Endothelial cell of umbilical vein (primary cell): Measurements from ENCODE around the gene POLA1. TPM values are rescaled to one million over a fixed set of nuclear protein-coding genes. Genes with fewer than 3 reads are reported as not detected.

Source experiments
- BruUV-seq: library from RNA; stranded (reverse); fragments of 400-500 nt; replicated peaks from 2 replicates; lab custom pipeline; 2021; lab: Mats Ljungman, UMichigan
- CTCF ChIA-PET: fragments of 300-600, 350-600 bp; sonication (Branson Sonifier 250); formaldehyde crosslinking; loops from one replicate; lab custom pipeline; 2021; ENCODE audit warnings: antibody characterized with exemption, inconsistent platforms; lab: Charles Lee
- POLR2A ChIA-PET: fragments of 300-600, 350-600 bp; sonication (Branson Sonifier 250); formaldehyde crosslinking; loops from one replicate; lab custom pipeline; 2021; ENCODE audit warnings: antibody characterized with exemption, inconsistent platforms; lab: Charles Lee
- DNase-seq: peaks from one replicate; pipeline ENCODE4 v3.0.0-alpha.2; 2011; ENCODE audit warnings: low read depth, low spot score
- FAIRE-seq: peaks from 2 replicates; lab custom pipeline; 2011; peaks lifted over from hg19 to GRCh38; lab: Jason Lieb, UNC
- H2AFZ ChIP-seq: 2 replicates; pipeline ENCODE4 v1.6.0; 2012; ENCODE audit warnings: low read depth, low read length, control low read depth, inconsistent platforms
- H3K27ac ChIP-seq: 2 replicates; pipeline ENCODE4 v1.5.1; 2011; ENCODE audit warnings: low read depth, mild to moderate bottlenecking, control low read depth, low read length, moderate library complexity; ENCODE audit not compliant: insufficient read depth
- H3K27me3 ChIP-seq, 2 experiments: 2 replicates each; pipeline versions ENCODE4 v1.6.0 to v1.6.1; 2011; ENCODE audit warnings: low read length in 2 of 2, mixed read lengths in 1 of 2; ENCODE audit not compliant: control insufficient read depth in 2 of 2, insufficient read depth in 2 of 2
- H3K36me3 ChIP-seq, 2 experiments: 2 replicates in 1 of 2; 3 replicates in 1 of 2; pipeline ENCODE4 v1.5.1; 2011; ENCODE audit warnings: low read length in 2 of 2, mild to moderate bottlenecking in 1 of 2, moderate library complexity in 1 of 2; ENCODE audit not compliant: control insufficient read depth in 2 of 2, insufficient read depth in 2 of 2; ENCODE audit errors: extremely low read depth in 1 of 2
- H3K4me1 ChIP-seq: 3 replicates; pipeline ENCODE4 v1.5.1; 2011; ENCODE audit warnings: mild to moderate bottlenecking, low read length; ENCODE audit not compliant: control insufficient read depth, insufficient read depth; ENCODE audit errors: extremely low read depth
- H3K4me2 ChIP-seq: 2 replicates; pipeline ENCODE4 v1.6.1; 2011; ENCODE audit warnings: low read length, control low read depth, mixed read lengths; ENCODE audit not compliant: insufficient read depth
- H3K4me3 ChIP-seq, 3 experiments: fragments of 200-600 bp in 1 of 3; sonication (generic), shearing (Covaris generic) in 1 of 3; replicated peaks in 1 of 3; 2 replicates each; pipeline ENCODE4 v1.5.1; 2011 to 2016; ENCODE audit warnings: control low read depth in 3 of 3, low read length in 3 of 3, mild to moderate bottlenecking in 2 of 3, inconsistent platforms in 1 of 3, low read depth in 1 of 3, moderate library complexity in 1 of 3; ENCODE audit not compliant: insufficient read depth in 1 of 3
- H3K79me2 ChIP-seq: 2 replicates; pipeline ENCODE4 v1.6.0; 2012; ENCODE audit warnings: low read length, inconsistent platforms; ENCODE audit not compliant: control insufficient read depth, insufficient read depth
- H3K9ac ChIP-seq: replicated peaks from 2 replicates; pipeline ENCODE3; 2011; ENCODE audit warnings: low read length, control low read depth; ENCODE audit not compliant: insufficient read depth; ENCODE audit errors: extremely low read depth
- H3K9me1 ChIP-seq: replicated peaks from 3 replicates; pipeline ENCODE4 v1.6.0; 2011; ENCODE audit warnings: mild to moderate bottlenecking, low read length; ENCODE audit not compliant: control insufficient read depth, insufficient read depth; ENCODE audit errors: extremely low read depth
- H3K9me3 ChIP-seq: replicated peaks from 2 replicates; pipeline ENCODE4 v1.5.1; 2012; ENCODE audit warnings: low read length, inconsistent platforms; ENCODE audit not compliant: control insufficient read depth, insufficient read depth
- H4K20me1 ChIP-seq: replicated peaks from 2 replicates; pipeline ENCODE3; 2011; ENCODE audit warnings: mild to moderate bottlenecking, low read length; ENCODE audit not compliant: control insufficient read depth, insufficient read depth; ENCODE audit errors: extremely low read depth
- CTCF ChIP-seq, 2 donors: IDR thresholded peaks; 1 replicate in 1 of 2; 2 replicates in 1 of 2; pipeline ENCODE4 v1.5.1; 2011; ENCODE audit warnings: low read length in 2 of 2, mild to moderate bottlenecking in 2 of 2, moderate library complexity in 2 of 2, control low read depth in 1 of 2, inconsistent platforms in 1 of 2, low read depth in 1 of 2; ENCODE audit not compliant: insufficient read depth in 1 of 2; ENCODE audit errors: extremely low read depth in 1 of 2
- EZH2 ChIP-seq: IDR thresholded peaks from 2 replicates; pipeline ENCODE4 v1.6.1; 2012; ENCODE audit warnings: borderline replicate concordance, low read depth, mild to moderate bottlenecking, moderate library complexity, low read length, inconsistent platforms; ENCODE audit not compliant: severe bottlenecking
- FOS ChIP-seq: IDR thresholded peaks from 2 replicates; pipeline ENCODE4 v1.6.1; 2011; ENCODE audit warnings: mild to moderate bottlenecking, low read length, moderate library complexity, borderline replicate concordance; ENCODE audit not compliant: insufficient read depth
- GATA2 ChIP-seq: IDR thresholded peaks from 2 replicates; pipeline ENCODE4 v1.7.0; 2011; ENCODE audit warnings: low read depth, mild to moderate bottlenecking, moderate library complexity, mixed read lengths, low read length; ENCODE audit not compliant: insufficient read length, insufficient read depth
- JUN ChIP-seq: IDR thresholded peaks from 2 replicates; pipeline ENCODE4 v1.6.1; 2011; ENCODE audit warnings: borderline replicate concordance, low read depth; ENCODE audit not compliant: insufficient read length, insufficient read depth
- MAX ChIP-seq: IDR thresholded peaks from 2 replicates; pipeline ENCODE4 v1.6.1; 2011; ENCODE audit not compliant: insufficient read depth, insufficient read length
- MYC ChIP-seq: IDR thresholded peaks from one replicate; pipeline ENCODE4 v1.6.1; 2011; ENCODE audit warnings: mild to moderate bottlenecking, low read depth, low read length
- POLR2A ChIP-seq: IDR thresholded peaks from 2 replicates; pipeline ENCODE4 v1.6.1; 2012; ENCODE audit warnings: low read depth, mild to moderate bottlenecking, control low read depth, low read length
- POLR2AphosphoS5 ChIP-seq: IDR thresholded peaks from 2 replicates; pipeline ENCODE4 v1.6.1; 2012; ENCODE audit warnings: low read depth, mild to moderate bottlenecking, control low read depth, low read length, moderate library complexity; ENCODE audit not compliant: insufficient read depth
- dilution Hi-C: fragments of 300-500 bp; cut with MboI; formaldehyde crosslinking; loops from one replicate; pipeline ENCODE4 v1.15.0; 2019; ENCODE audit warnings: low sequenced_read_pairs; ENCODE audit not compliant: extremely low pct_ligation_motif_present
- intact Hi-C: fragments of 100-400 bp; cut with micrococcal nuclease; formaldehyde crosslinking; loops from one replicate; pipeline ENCODE4 v1.10.0; 2022
- polyA plus RNA-seq, 4 experiments: library from polyadenylated mRNA; depleted of rRNA in 3 of 4; stranded (reverse) in 3 of 4; unstranded in 1 of 4; fragments of >200 nt; gene quantifications; 2 replicates each; pipeline versions ENCODE4 v1.2.1 to v1.2.3, GENCODE V29; 2011 to 2012; ENCODE audit warnings: missing spikeins in 1 of 4
- total RNA-seq: library from RNA; stranded (reverse); gene quantifications from 2 replicates; pipeline ENCODE4 v1.2.3, GENCODE V29; 2021

POLA1 gene
- total and polyA plus RNA-seq, 2 donors (not counting 3 experiments of a cell fraction or from before 2014, with no cell fraction given), result 1.8 to 18.6 TPM

DNA sequence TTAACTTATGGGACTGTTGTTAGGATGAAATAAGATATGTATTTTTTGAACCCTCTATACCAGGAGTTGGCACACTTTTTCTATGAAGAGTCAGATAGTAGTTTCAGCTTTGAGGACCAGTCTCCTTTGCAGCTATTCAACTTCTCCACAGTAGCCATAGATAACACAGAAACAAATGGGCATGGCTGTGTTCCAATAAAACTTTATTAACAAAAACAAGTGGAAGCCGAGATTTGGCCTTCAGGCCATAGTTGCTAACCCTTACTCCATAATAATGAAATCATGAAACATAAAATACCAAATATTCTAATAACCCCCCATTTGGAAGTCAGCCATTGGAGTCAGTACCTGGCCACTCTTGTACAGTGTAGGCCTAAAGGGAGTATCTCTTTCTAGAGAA lies 291.4 kb downstream of the POLA1 start:
- FAIRE-seq, result no peak
- Histone ChIP-seq H3K27ac (no peak overlapping the region), H3K36me3 (no peaks in the 10 kb centered on the region), H3K9me3 (no peaks in the 10 kb centered on the region), H3K27me3 (no peaks in the 10 kb centered on the region), H3K4me3 (no peak overlapping the region), H3K4me2 (no peak overlapping the region), H2AFZ (no peak overlapping the region), H3K9me1 (no peaks in the 10 kb centered on the region), H3K4me1 (no peaks in the 10 kb centered on the region), H3K79me2 (no peaks in the 10 kb centered on the region), H4K20me1 (no peaks in the 10 kb centered on the region), H3K9ac (no peak overlapping the region)
- ChIA-PET POLR2A (no interaction called here), CTCF (no interaction called here)
- DNase-seq, result no peak
- intact Hi-C loops, result no loop called here
- TF ChIP-seq GATA2, result no peak
- no peak for TF ChIP-seq MYC
- no peak for TF ChIP-seq CTCF (IDR thresholded peaks at IDR 0.05; ENCODE audit: extremely low read depth in 1 of 2, insufficient read depth in 1 of 2, low read depth in 1 of 2, low read length in 2 of 2)
- no peak for TF ChIP-seq FOS
- TF ChIP-seq POLR2AphosphoS5, result no peak
- TF ChIP-seq MAX, result no peak
- no peak for TF ChIP-seq EZH2
- no peak for TF ChIP-seq POLR2A
- no peak for TF ChIP-seq JUN
- BruUV-seq, result no TSS peak
- dilution Hi-C loops, result no loop called here
